A549 (cell line): Measurements from ENCODE around the gene KIAA1755.

Source experiments
- CTCF ChIP-seq: fragments of >200 bp; sonication (Bioruptor Twin); formaldehyde crosslinking; IDR thresholded peaks from 3 replicates; pipeline ENCODE4 v1.5.1; 2016
- ESRRA ChIP-seq: fragments of 150-350 bp; IDR thresholded peaks from 2 replicates; pipeline ENCODE4 v1.6.1; 2014; ENCODE audit warnings: mild to moderate bottlenecking, low read length, borderline replicate concordance
- HOXB5 ChIP-seq: fragments of 250-450 bp; sonication (Bioruptor Pico); IDR thresholded peaks from 2 replicates; pipeline ENCODE4 v1.5.0; 2020; ENCODE audit warnings: mild to moderate bottlenecking, moderate library complexity
- NFE2L2 ChIP-seq: fragments of 150-350 bp; conservative IDR thresholded peaks from 2 replicates; pipeline ENCODE4 v1.6.1; 2014; ENCODE audit warnings: low read length
- POLR2A ChIP-seq: IDR thresholded peaks from 2 replicates; pipeline ENCODE4 v1.6.1; 2012; ENCODE audit warnings: mild to moderate bottlenecking, low read length
- RAD21 ChIP-seq, 2 experiments: fragments of >200 bp in 1 of 2; sonication (Bioruptor Twin) in 1 of 2; formaldehyde crosslinking in 1 of 2; IDR thresholded peaks in 1 of 2; conservative IDR thresholded peaks in 1 of 2; 2 replicates in 1 of 2; 3 replicates in 1 of 2; pipeline ENCODE4 v1.6.1; 2012 to 2018; ENCODE audit warnings: inconsistent platforms in 1 of 2
- RNF2 ChIP-seq: fragments of 200-600 bp; sonication (generic); IDR thresholded peaks from 2 replicates; pipeline ENCODE4 v1.6.1; 2016; ENCODE audit warnings: low read depth, mild to moderate bottlenecking, antibody characterized with exemption, moderate library complexity, borderline replicate concordance
- TF ChIP-seq, protein P1 (sequence below): IDR thresholded peaks from 2 replicates; pipeline ENCODE4 v1.6.1; 2012

DNA sequence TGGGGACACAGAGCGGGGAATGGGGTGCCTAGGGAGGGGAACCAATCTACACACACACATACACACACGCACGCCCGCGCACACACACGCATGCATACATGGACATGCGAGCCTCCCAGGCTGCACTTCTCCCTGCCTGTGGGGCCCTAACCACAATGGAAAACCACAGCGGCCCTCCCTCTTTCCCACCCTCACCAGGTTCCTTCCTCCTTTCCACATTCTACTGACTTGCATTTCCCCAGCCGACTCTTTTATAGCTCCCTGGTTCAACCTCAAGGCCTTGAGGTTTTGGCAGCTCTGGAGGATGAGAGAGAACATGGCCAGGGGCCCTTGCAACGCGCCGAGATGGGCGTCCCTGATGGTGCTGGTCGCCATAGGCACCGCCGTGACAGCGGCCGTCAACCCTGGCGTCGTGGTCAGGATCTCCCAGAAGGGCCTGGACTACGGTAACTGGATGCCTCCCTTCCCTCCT, 43.4 kb upstream of the KIAA1755 start, which contains the start of gene BPI:
- TF ChIP-seq RAD21 (conservative IDR thresholded peaks at IDR 0.05 in 1 of 2, IDR thresholded peaks at IDR 0.05 in 1 of 2) (no peak), CTCF (no peak), HOXB5 (no peak), NFE2L2 (no peak), POLR2A (no peak), RNF2 (no peak), ESRRA (no peak)
- TF ChIP-seq, protein P1, sequence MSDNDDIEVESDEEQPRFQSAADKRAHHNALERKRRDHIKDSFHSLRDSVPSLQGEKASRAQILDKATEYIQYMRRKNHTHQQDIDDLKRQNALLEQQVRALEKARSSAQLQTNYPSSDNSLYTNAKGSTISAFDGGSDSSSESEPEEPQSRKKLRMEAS = no peak
